Thoracic aorta (tissue), 2 donors: ENCODE data around the gene RBPMS2. TPM values are rescaled to one million over a fixed set of nuclear protein-coding genes. Genes with fewer than 3 reads are reported as not detected.

Source experiments
- ATAC-seq: fragments of 150-250 bp; one replicate; pipeline ENCODE4 v1.8.0; 2017; ENCODE audit warnings: low read depth; ENCODE audit not compliant: insufficient number of reproducible peaks, low FRiP score
- DNase-seq: peaks from one replicate; pipeline ENCODE4 v3.0.0-alpha.2; 2020; ENCODE audit warnings: low spot score
- H3K27ac ChIP-seq, 2 donors: fragments of 200-600 bp; sonication (generic); 1 replicate in 1 of 2; 2 replicates in 1 of 2; pipeline ENCODE4 v1.5.1; 2016; ENCODE audit warnings: mild to moderate bottlenecking in 2 of 2, moderate library complexity in 2 of 2
- H3K27me3 ChIP-seq: fragments of 200-600 bp; sonication (generic); replicated peaks from 2 replicates; pipeline ENCODE4 v1.6.0; 2016; ENCODE audit warnings: mild to moderate bottlenecking; ENCODE audit not compliant: insufficient read depth
- H3K36me3 ChIP-seq: fragments of 200-600 bp; sonication (generic); one replicate; pipeline ENCODE4 v1.5.1; 2016
- H3K4me1 ChIP-seq, 2 donors: fragments of 200-600 bp; sonication (generic); 1 replicate in 1 of 2; 2 replicates in 1 of 2; pipeline versions ENCODE4 v1.5.1 to v1.6.0; 2016; ENCODE audit warnings: low read depth in 2 of 2, mild to moderate bottlenecking in 1 of 2; ENCODE audit not compliant: control insufficient read depth in 1 of 2
- H3K4me3 ChIP-seq: fragments of 200-600 bp; sonication (generic); 2 replicates; pipeline ENCODE4 v1.5.1; 2016; ENCODE audit warnings: mild to moderate bottlenecking
- H3K9me3 ChIP-seq: fragments of 200-600 bp; sonication (generic); 2 replicates; pipeline ENCODE4 v1.5.1; 2016
- total RNA-seq, 2 donors: library from RNA; depleted of rRNA; stranded (reverse); fragments of >200 nt; gene quantifications; one replicate each; pipeline versions ENCODE4 v1.1.0 to v1.2.3, GENCODE V29; 2016
- TF ChIP-seq, protein P1 (sequence below): fragments of 200-600 bp; sonication (generic); IDR thresholded peaks from one replicate; pipeline ENCODE4 v1.5.1; 2019; ENCODE audit warnings: antibody characterized with exemption

RBPMS2 gene
- total RNA-seq, 2 donors from 2014 or later: 4.4 TPM; not detected in 1

GRCh38 chr15:64747578-64747977 is 27.8 kb downstream of the RBPMS2 start:
- no peak overlapping the region for H3K27ac ChIP-seq

GRCh38 chr15:64746921-64747320 is 28.5 kb downstream of the RBPMS2 start:
- TF ChIP-seq, protein P1, sequence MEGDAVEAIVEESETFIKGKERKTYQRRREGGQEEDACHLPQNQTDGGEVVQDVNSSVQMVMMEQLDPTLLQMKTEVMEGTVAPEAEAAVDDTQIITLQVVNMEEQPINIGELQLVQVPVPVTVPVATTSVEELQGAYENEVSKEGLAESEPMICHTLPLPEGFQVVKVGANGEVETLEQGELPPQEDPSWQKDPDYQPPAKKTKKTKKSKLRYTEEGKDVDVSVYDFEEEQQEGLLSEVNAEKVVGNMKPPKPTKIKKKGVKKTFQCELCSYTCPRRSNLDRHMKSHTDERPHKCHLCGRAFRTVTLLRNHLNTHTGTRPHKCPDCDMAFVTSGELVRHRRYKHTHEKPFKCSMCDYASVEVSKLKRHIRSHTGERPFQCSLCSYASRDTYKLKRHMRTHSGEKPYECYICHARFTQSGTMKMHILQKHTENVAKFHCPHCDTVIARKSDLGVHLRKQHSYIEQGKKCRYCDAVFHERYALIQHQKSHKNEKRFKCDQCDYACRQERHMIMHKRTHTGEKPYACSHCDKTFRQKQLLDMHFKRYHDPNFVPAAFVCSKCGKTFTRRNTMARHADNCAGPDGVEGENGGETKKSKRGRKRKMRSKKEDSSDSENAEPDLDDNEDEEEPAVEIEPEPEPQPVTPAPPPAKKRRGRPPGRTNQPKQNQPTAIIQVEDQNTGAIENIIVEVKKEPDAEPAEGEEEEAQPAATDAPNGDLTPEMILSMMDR: no peak
- Histone ChIP-seq H3K4me3 (no peak overlapping the region), H3K4me1 (no peaks in the 10 kb centered on the region), H3K9me3 (no peaks in the 10 kb centered on the region), H3K27me3 (no peaks in the 10 kb centered on the region), H3K27ac (no peak overlapping the region), H3K36me3 (no peaks in the 10 kb centered on the region)
- ATAC-seq (no peak), DNase-seq (no peak)

More at GRCh38 chr15:64747578-64747977, 27.8 kb downstream of the RBPMS2 start:
- H3K4me1 ChIP-seq: no peaks in the 10 kb centered on the region
- TF ChIP-seq, protein P1: no peak
- ATAC-seq (no peak), DNase-seq (no peak)
- no peaks in the 10 kb centered on the region for H3K36me3 ChIP-seq
- no peaks in the 10 kb centered on the region for H3K27me3 ChIP-seq
- H3K9me3 ChIP-seq: no peaks in the 10 kb centered on the region
- no peak overlapping the region for H3K4me3 ChIP-seq

- H3K27me3 ChIP-seq: no peaks in the 10 kb centered on the region
- H3K27ac ChIP-seq: no peak overlapping the region
- ATAC-seq: no peak
These were observed 29.0 kb downstream of the RBPMS2 start for GRCh38 chr15:64746356-64746755.

DNA sequence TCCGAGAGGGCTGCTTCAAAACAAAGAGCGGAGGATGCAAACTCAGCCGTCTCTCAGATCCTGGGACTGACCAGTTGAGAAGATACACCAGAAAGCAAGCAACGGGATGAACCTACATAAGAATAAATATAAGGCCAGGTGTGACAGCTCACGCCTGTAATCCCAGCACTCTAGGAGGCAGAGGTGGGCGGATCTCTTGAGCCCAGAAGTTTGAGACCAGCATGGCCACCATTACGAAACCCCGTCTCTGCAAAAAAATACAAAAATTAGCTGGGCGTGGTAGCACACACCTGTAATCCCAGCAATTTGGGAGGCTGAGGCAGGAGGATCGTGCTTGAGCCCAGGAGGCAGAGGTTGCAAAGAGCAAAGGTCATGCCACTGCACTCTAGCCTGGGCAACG is 31.7 kb downstream of the RBPMS2 start:
- DNase-seq (no peak), ATAC-seq (no peak)
- Histone ChIP-seq H3K27me3 (no peaks in the 10 kb centered on the region), H3K27ac (no peak overlapping the region), H3K4me3 (no peak overlapping the region), H3K36me3 (no peaks in the 10 kb centered on the region), H3K9me3 (no peaks in the 10 kb centered on the region), H3K4me1 (no peaks in the 10 kb centered on the region)
- TF ChIP-seq, protein P1: no peak

More at GRCh38 chr15:64746356-64746755, 29.0 kb downstream of the RBPMS2 start:
- no peaks in the 10 kb centered on the region for H3K4me1 ChIP-seq
- H3K9me3 ChIP-seq: no peaks in the 10 kb centered on the region
- no peaks in the 10 kb centered on the region for H3K36me3 ChIP-seq
- DNase-seq: no peak
- no peak overlapping the region for H3K4me3 ChIP-seq
- TF ChIP-seq, protein P1: no peak

- TF ChIP-seq, protein P1: no peak
- H3K9me3 ChIP-seq: no peaks in the 10 kb centered on the region
- H3K4me1 ChIP-seq: no peaks in the 10 kb centered on the region
- H3K36me3 ChIP-seq: no peaks in the 10 kb centered on the region
- DNase-seq (no peak), ATAC-seq (no peak)
- H3K27ac ChIP-seq: no peak overlapping the region
- no peaks in the 10 kb centered on the region for H3K27me3 ChIP-seq
- H3K4me3 ChIP-seq: no peak overlapping the region
These were observed 32.5 kb downstream of the RBPMS2 start for GRCh38 chr15:64742921-64743320.
